Measurements from ENCODE around the gene SLC25A10. TPM values are rescaled to one million over a fixed set of nuclear protein-coding genes. Genes with fewer than 3 reads are reported as not detected.

SLC25A10 gene
- total and polyA plus RNA-seq, 10 of the 15 experiments (the other 5 are each of a cell fraction or from before 2014, with no cell fraction given), result 0.11 to 72.7 (median 22.3) TPM

GRCh38 chr17:81697261-81698044 is 14.6 kb upstream of the SLC25A10 start:
- Histone ChIP-seq H2AFZ (ENCODE audit: control insufficient read depth, low read depth, low read length) (no peak overlapping the region), H3K4me3 (no peak overlapping the region), H4K20me1 (ENCODE audit: control insufficient read depth, insufficient read depth) (0 out of 2 replicates have a peak, but pooled peaks cover 3% of the 10 kb centered on the region), H3K79me2 (ENCODE audit: control insufficient read depth, insufficient read depth, low read length) (peaks cover 14% of the 10 kb centered on the region), H3K9me3 (replicated peaks; ENCODE audit: control insufficient read depth, insufficient read depth, low read length) (no peaks in the 10 kb centered on the region), H3K27ac (ENCODE audit: control insufficient read depth, insufficient read depth) (no peak overlapping the region), H3K4me2 (ENCODE audit: control insufficient read depth, insufficient read depth) (no peak overlapping the region), H3K9ac (ENCODE audit: control insufficient read depth, insufficient read depth, low read length) (no peak overlapping the region), H3K27me3 (replicated peaks in 1 of 2; ENCODE audit: control insufficient read depth in 2 of 2, insufficient read depth in 2 of 2, low read length in 1 of 2) (no peaks in the 10 kb centered on the region), H3K36me3 (ENCODE audit: control insufficient read depth in 2 of 2, insufficient read depth in 2 of 2, low read length in 1 of 2) (peaks cover 22 to 42% of the 10 kb centered on the region in 2 experiments; a peak in 3 of 4 replicates), H3K4me1 (ENCODE audit: control insufficient read depth, insufficient read depth, low read length) (peaks cover 8% of the 10 kb centered on the region)
- BruUV-seq (replicated peaks), result no TSS peak
- 90% methylated on average over 25 of the region's 25 CpGs for WGBS (ENCODE audit: insufficient coverage, insufficient replicate concordance, low lambda C conversion rate, missing lambda C conversion rate)
- CTCF ChIA-PET, result no interaction called here
- in situ Hi-C loops (cut with MboI) (no loop called here), intact Hi-C loops (cut with micrococcal nuclease; ENCODE audit: unreplicated experiment) (no loop called here)
- TF ChIP-seq TBL1XR1 (IDR thresholded peaks at IDR 0.05; ENCODE audit: low read depth, low read length) (no peak), TCF7 (IDR thresholded peaks at IDR 0.05; ENCODE audit: borderline replicate concordance) (no peak), CUX1 (IDR thresholded peaks at IDR 0.05; ENCODE audit: insufficient replicate concordance, low read depth, low read length) (no peak), EGR1 (IDR thresholded peaks at IDR 0.05; ENCODE audit: borderline replicate concordance in 1 of 2, low read depth in 2 of 2, low read length in 2 of 2) (no peak), PAX8 (IDR thresholded peaks at IDR 0.05) (no peak), ZBTB33 (IDR thresholded peaks at IDR 0.05) (no peak), HDAC2 (IDR thresholded peaks at IDR 0.05) (no peak)
- SMC1A ChIA-PET (ENCODE audit: uncharacterized antibody, unreplicated experiment), result no interaction called here
- ATAC-seq (no peak), DNase-seq (ENCODE audit: low read depth, low spot score) (no peak), FAIRE-seq (no peak)
- RAD21 ChIA-PET (ENCODE audit: unreplicated experiment), result no interaction called here
- POLR2A ChIA-PET, result no interaction called here

All from GM12878 (cell line).